ENCODE measurements around the gene HSF5.

GRCh38 chr17:58501451-58501850, 13.2 kb upstream of the HSF5 start:
- TF ChIP-seq POLR2A (IDR thresholded peaks at IDR 0.05; ENCODE audit: low read depth, low read length) (no peak), CTCF (conservative IDR thresholded peaks at IDR 0.05; ENCODE audit: low read depth, low read length) (no peak), FOS (IDR thresholded peaks at IDR 0.05; ENCODE audit: low read depth, low read length) (no peak), RAD21 (IDR thresholded peaks at IDR 0.05; ENCODE audit: low read length) (no peak)

All from IMR-90 (cell line).